Measurements from ENCODE around the gene SBNO2. TPM values are rescaled to one million over a fixed set of nuclear protein-coding genes. Genes with fewer than 3 reads are reported as not detected.

The SBNO2 gene
- total and polyA plus RNA-seq, 9 of the 15 experiments (the other 6 are each of a cell fraction or from before 2014, with no cell fraction given): 0.01 to 46.2 (median 6.7) TPM

DNA sequence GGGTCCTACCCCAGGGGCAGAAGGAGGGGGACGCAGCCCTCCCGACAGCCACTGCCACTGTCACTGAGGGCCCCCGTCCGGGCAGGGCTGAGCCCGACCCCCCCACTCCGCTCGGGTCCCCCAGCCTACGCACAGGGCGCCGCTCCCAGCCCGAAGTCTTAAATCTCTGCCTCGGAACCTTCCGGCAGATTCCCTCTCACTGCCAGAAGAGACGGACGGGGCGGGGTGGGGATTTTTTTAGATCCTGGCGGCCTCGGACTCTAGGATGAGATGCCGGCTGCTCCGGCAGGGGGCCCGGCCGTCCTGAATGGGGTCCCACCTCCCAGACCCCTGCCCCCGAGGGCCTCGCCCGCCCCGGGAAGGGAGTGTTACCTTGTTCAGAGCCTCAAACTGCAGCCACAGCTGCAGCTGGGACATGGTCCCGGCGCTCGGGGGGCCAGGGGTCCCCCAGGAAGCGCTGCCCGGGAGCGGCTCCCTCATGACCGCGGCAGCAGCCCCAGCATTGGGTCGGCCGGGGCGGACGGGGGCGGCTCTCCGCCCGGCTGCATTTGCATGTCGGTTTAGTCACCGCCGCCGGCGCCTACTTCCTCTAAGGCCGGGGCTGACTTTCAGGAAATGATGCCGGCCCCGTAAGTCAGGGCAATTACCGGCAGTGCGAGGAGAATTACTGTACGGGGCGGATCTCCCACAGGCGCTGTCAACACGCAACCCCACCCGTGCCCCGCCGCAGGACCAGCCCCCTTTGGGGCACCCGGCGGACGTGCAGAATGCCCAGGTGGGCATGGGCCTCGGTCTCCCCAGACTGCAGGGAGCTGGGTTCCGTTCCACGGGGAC is 42.1 kb downstream of the SBNO2 start (continued):
- TF ChIP-seq TBP (optimal IDR thresholded peaks at IDR 0.05; ENCODE audit: low read depth, low read length) (peak; percentile 14), DIDO1 (tag; IDR thresholded peaks at IDR 0.05; ENCODE audit: low read depth) (no peak), DACH1 (IDR thresholded peaks at IDR 0.05; ENCODE audit: partially characterized antibody) (no peak), RBM22 (IDR thresholded peaks at IDR 0.05; ENCODE audit: low read depth, low read length, poor library complexity, severe bottlenecking) (peak; percentile 40), SP1 (CRISPR knock-in tag; IDR thresholded peaks at IDR 0.05) (peak; percentile 40; the same call in 1 of the 2 replicates)

DNA sequence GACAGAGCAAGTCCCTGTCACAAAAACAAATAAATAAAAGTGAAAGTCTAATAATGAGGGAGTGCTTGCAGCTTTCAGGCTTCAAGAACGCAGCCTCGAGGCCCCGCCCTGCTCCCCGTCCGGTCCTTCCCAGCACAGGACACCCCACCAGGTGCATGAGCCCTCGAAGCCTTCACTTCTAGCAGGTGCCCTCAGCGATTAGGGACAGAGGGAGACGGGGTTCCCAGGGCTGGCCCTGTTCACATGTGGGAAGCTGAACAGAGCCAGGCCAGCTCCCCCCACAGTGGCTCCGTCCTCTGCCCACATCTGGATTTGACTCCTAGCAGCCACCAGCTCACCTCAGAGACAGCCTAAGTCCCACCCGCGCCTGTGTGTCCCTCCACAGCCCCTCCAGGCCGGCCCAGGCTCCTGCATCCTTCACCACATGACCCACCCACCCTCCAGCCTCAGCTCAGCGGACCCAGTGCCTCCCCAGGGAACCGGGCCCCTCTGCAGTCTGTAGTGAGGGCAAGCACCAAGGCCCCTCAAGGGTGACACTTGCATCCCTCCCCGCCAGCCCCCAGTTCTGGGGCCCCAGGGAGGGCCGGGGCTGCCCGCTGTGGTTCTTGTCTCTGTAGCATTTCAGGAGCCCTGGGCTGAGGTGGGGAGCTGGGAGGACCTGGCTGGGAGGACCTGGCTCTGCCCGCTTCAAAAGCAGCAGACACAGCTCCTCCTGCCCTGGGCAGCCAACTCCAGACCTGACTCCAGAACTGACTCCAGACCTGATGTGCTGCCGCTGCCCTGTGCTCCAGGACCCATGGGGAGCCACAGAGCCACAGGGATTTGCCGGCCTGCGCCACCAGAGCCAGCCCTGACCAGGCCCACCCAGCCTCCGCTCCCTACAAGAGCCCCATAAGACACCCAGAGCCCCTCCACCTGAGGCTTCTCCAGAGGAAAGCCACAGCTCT is 43.0 kb downstream of the SBNO2 start:
- Histone ChIP-seq H3K4me3 (peak overlapping the region; percentile 39; the same call in 1 of the 2 replicates), H3K27me3 (ENCODE audit: control insufficient read depth in 2 of 2, insufficient read depth in 2 of 2, low read length in 2 of 2) (no peaks in the 10 kb centered on the region), H3K79me2 (ENCODE audit: control insufficient read depth, insufficient read depth, low read length) (peaks cover 16% of the 10 kb centered on the region; the same call in 2 of the 3 replicates), H3K9me1 (ENCODE audit: control insufficient read depth, insufficient read depth, low read length) (peaks cover 3% of the 10 kb centered on the region), H3K9ac (ENCODE audit: insufficient read depth in 1 of 2, low read depth in 2 of 2, low read length in 2 of 2) (peak overlapping the region in 1 of 2 experiments; percentile 90; a peak in 2 of 4 replicates), H3K27ac (ENCODE audit: extremely low read depth, low read depth, low read length) (peak overlapping the region; percentile 80; the same call in 1 of the 3 replicates), H3K4me2 (ENCODE audit: insufficient read depth, low read length) (no peak overlapping the region), H2AFZ (ENCODE audit: low read depth, low read length) (no peak overlapping the region), H3K9me3 (replicated peaks; ENCODE audit: control insufficient read depth, insufficient read depth, low read depth, low read length) (no peaks in the 10 kb centered on the region), H3K4me1 (replicated peaks in 1 of 2; ENCODE audit: control insufficient read depth in 2 of 2, insufficient read depth in 2 of 2, low read length in 2 of 2) (peaks cover 7 to 75% of the 10 kb centered on the region in 2 experiments), H3K36me3 (ENCODE audit: control insufficient read depth, insufficient read depth, low read length) (peaks cover 23% of the 10 kb centered on the region; the same call in 1 of the 3 replicates), H4K20me1 (replicated peaks; ENCODE audit: control insufficient read depth, insufficient read depth, low read length) (no peaks in the 10 kb centered on the region; the same call in 1 of the 2 replicates)
- no peak for DNase-seq (ENCODE audit: extremely low read depth in 1 of 4, low spot score in 3 of 4)
- TF ChIP-seq TBL1XR1 (IDR thresholded peaks at IDR 0.05; ENCODE audit: low read length in 2 of 2) (no peak), GATAD2B (IDR thresholded peaks at IDR 0.05; ENCODE audit: borderline replicate concordance) (no peak), ZNF785 (CRISPR knock-in tag; IDR thresholded peaks at IDR 0.05) (no peak), ZNF764 (CRISPR knock-in tag; IDR thresholded peaks at IDR 0.05; ENCODE audit: low read depth) (no peak), DACH1 (IDR thresholded peaks at IDR 0.05; ENCODE audit: partially characterized antibody) (no peak), ZNF589 (CRISPR knock-in tag; IDR thresholded peaks at IDR 0.05; ENCODE audit: low read depth) (no peak), NCOA1 (IDR thresholded peaks at IDR 0.05; ENCODE audit: low read depth) (no peak), ZFX (CRISPR knock-in tag; IDR thresholded peaks at IDR 0.05) (no peak), POU5F1 (IDR thresholded peaks at IDR 0.05; ENCODE audit: borderline replicate concordance, low read depth, low read length, partially characterized antibody) (no peak)
- TF ChIP-seq, protein P1, sequence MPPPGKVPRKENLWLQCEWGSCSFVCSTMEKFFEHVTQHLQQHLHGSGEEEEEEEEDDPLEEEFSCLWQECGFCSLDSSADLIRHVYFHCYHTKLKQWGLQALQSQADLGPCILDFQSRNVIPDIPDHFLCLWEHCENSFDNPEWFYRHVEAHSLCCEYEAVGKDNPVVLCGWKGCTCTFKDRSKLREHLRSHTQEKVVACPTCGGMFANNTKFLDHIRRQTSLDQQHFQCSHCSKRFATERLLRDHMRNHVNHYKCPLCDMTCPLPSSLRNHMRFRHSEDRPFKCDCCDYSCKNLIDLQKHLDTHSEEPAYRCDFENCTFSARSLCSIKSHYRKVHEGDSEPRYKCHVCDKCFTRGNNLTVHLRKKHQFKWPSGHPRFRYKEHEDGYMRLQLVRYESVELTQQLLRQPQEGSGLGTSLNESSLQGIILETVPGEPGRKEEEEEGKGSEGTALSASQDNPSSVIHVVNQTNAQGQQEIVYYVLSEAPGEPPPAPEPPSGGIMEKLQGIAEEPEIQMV (tag; conservative IDR thresholded peaks at IDR 0.05; ENCODE audit: low read depth): no peak
- TF ChIP-seq, protein P2, sequence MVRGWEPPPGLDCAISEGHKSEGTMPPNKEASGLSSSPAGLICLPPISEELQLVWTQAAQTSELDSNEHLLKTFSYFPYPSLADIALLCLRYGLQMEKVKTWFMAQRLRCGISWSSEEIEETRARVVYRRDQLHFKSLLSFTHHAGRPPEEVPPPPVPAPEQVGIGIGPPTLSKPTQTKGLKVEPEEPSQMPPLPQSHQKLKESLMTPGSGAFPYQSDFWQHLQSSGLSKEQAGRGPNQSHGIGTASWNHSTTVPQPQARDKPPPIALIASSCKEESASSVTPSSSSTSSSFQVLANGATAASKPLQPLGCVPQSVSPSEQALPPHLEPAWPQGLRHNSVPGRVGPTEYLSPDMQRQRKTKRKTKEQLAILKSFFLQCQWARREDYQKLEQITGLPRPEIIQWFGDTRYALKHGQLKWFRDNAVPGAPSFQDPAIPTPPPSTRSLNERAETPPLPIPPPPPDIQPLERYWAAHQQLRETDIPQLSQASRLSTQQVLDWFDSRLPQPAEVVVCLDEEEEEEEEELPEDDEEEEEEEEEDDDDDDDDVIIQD (CRISPR knock-in tag; IDR thresholded peaks at IDR 0.05): no peak
- no TSS peak for BruUV-seq (replicated peaks)
- intact Hi-C loops (cut with micrococcal nuclease): no loop called here
- FAIRE-seq: no peak
- ChIA-PET CTCF (ENCODE audit: low intra/inter-chr PET ratio) (no interaction called here), POLR2A (interaction anchor here (0.5 to 1.4 kb wide), 6 partner anchors 16 to 322 kb away, joined by 3 to 5 read pairs (median 4); no protein-coding TSS in a partner anchor)
- in situ Hi-C loops (cut with MboI): no loop called here
- 77% methylated on average over 17 of the region's 22 CpGs for WGBS (ENCODE audit: insufficient coverage, low coverage, missing lambda C conversion rate)
- peak; percentile 5; the same call in 1 of the 3 replicates for ATAC-seq
